ENCODE measurements around the gene USP34. TPM values are rescaled to one million over a fixed set of nuclear protein-coding genes. Genes with fewer than 3 reads are reported as not detected.
"Not testable (repeated sequence)": the region's sequence is repeated elsewhere in the genome, so short reads cannot be mapped to it uniquely, and the experiment has no call there.

The USP34 gene
- polyA plus RNA-seq, 1 donor, result 102 TPM

DNA sequence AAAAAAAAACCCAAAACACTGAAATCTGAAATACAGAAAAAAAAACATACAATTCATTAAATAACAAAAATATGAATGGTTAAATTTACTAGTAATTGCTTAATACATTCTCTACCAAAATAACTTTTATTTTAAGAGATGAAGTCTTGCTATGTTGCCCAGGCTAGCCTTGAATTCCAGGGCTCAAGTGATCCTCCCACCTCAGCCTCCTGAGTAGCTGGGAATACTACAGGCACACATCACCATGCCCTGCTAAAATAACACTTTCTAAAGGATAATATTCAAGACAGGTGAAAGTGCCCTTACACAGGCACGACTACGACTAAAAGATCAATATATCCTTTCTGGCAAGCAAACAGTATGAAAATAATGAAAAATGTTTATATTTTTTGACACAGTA lies 9.5 kb downstream of the USP34 start:
- 100% methylated on average over 2 of the region's 2 CpGs for WGBS (ENCODE audit: insufficient coverage, low lambda C conversion rate)
- H3K27me3 ChIP-seq (ENCODE audit: control insufficient read depth, insufficient read depth, low read length), result no peaks in the 10 kb centered on the region
- H3K27ac ChIP-seq (ENCODE audit: low read length), result no peak overlapping the region
- H3K36me3 ChIP-seq (ENCODE audit: control insufficient read depth, insufficient read depth, low read length), result peaks cover 4% of the 10 kb centered on the region
- no peak overlapping the region for H3K4me3 ChIP-seq (ENCODE audit: low read length)
- DNase-seq, result no peak
- no peaks in the 10 kb centered on the region for H3K9me3 ChIP-seq (ENCODE audit: control insufficient read depth, low read depth, low read length)
- no peaks in the 10 kb centered on the region for H3K4me1 ChIP-seq (ENCODE audit: control insufficient read depth, insufficient read depth, low read length)

GRCh38 chr2:61460163-61460562 lies 10.7 kb downstream of the USP34 start:
- Histone ChIP-seq H3K27ac (ENCODE audit: low read length) (no peak overlapping the region), H3K9me3 (ENCODE audit: control insufficient read depth, low read depth, low read length) (no peaks in the 10 kb centered on the region), H3K4me1 (ENCODE audit: control insufficient read depth, insufficient read depth, low read length) (no peaks in the 10 kb centered on the region), H3K36me3 (ENCODE audit: control insufficient read depth, insufficient read depth, low read length) (peaks cover 4% of the 10 kb centered on the region), H3K27me3 (ENCODE audit: control insufficient read depth, insufficient read depth, low read length) (no peaks in the 10 kb centered on the region), H3K4me3 (ENCODE audit: low read length) (no peak overlapping the region)
- WGBS (ENCODE audit: insufficient coverage, low lambda C conversion rate), result no CpG with 5 or more reads among the region's 4 CpGs
- DNase-seq, result no peak

- Histone ChIP-seq H3K27me3 (ENCODE audit: control insufficient read depth, insufficient read depth, low read length) (no peaks in the 10 kb centered on the region), H3K36me3 (ENCODE audit: control insufficient read depth, insufficient read depth, low read length) (peaks cover 4% of the 10 kb centered on the region), H3K9me3 (ENCODE audit: control insufficient read depth, low read depth, low read length) (no peaks in the 10 kb centered on the region), H3K27ac (ENCODE audit: low read length) (no peak overlapping the region), H3K4me1 (ENCODE audit: control insufficient read depth, insufficient read depth, low read length) (no peaks in the 10 kb centered on the region), H3K4me3 (ENCODE audit: low read length) (no peak overlapping the region)
- no peak for DNase-seq
- no CpG with 5 or more reads among the region's 6 CpGs for WGBS (ENCODE audit: insufficient coverage, low lambda C conversion rate)
Measured at GRCh38 chr2:61456746-61457420, 14.0 kb downstream of the USP34 start.

GRCh38 chr2:61456070-61456745 lies 14.7 kb downstream of the USP34 start:
- WGBS (ENCODE audit: insufficient coverage, low lambda C conversion rate), result no CpG with 5 or more reads among the region's 5 CpGs
- DNase-seq, result no peak
- no peak overlapping the region for H3K27ac ChIP-seq (ENCODE audit: low read length)

GRCh38 chr2:61454972-61455371 lies 15.9 kb downstream of the USP34 start:
- H3K4me3 ChIP-seq (ENCODE audit: low read length); H3K27ac ChIP-seq (ENCODE audit: low read length); H3K36me3 ChIP-seq (ENCODE audit: control insufficient read depth, insufficient read depth, low read length); H3K4me1 ChIP-seq (ENCODE audit: control insufficient read depth, insufficient read depth, low read length); DNase-seq; H3K27me3 ChIP-seq (ENCODE audit: control insufficient read depth, insufficient read depth, low read length); H3K9me3 ChIP-seq (ENCODE audit: control insufficient read depth, low read depth, low read length): not testable (repeated sequence)
- no CpG with 5 or more reads among the region's 8 CpGs for WGBS (ENCODE audit: insufficient coverage, low lambda C conversion rate)

More at GRCh38 chr2:61456070-61456745, 14.7 kb downstream of the USP34 start:
- Histone ChIP-seq H3K9me3 (ENCODE audit: control insufficient read depth, low read depth, low read length) (no peaks in the 10 kb centered on the region), H3K4me3 (ENCODE audit: low read length) (no peak overlapping the region), H3K27me3 (ENCODE audit: control insufficient read depth, insufficient read depth, low read length) (no peaks in the 10 kb centered on the region), H3K36me3 (ENCODE audit: control insufficient read depth, insufficient read depth, low read length) (peaks cover 7% of the 10 kb centered on the region), H3K4me1 (ENCODE audit: control insufficient read depth, insufficient read depth, low read length) (no peaks in the 10 kb centered on the region)

DNA sequence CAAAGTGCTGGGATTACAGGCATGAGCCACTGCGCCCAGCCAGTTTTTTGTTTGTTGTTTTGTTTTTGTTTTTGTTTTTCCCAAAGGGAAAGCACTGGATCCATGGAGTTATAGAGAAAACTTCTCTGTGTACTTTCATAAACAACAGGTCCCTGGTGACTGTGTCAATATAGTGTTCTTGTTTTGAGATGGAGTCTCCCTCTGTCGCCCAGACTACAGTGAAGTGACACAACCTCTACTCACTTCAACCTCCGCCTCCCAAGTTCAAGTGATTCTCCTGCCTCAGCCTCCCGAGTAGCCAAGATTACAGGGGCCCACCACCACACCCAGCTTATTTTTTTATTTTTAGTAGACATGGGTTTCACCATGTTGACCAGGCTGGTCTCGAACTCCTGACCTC lies 16.5 kb downstream of the USP34 start:
- no CpG with 5 or more reads among the region's 5 CpGs for WGBS (ENCODE audit: insufficient coverage, low lambda C conversion rate)
- no peaks in the 10 kb centered on the region for H3K4me1 ChIP-seq (ENCODE audit: control insufficient read depth, insufficient read depth, low read length)
- H3K27me3 ChIP-seq (ENCODE audit: control insufficient read depth, insufficient read depth, low read length), result no peaks in the 10 kb centered on the region
- DNase-seq, result no peak
- H3K4me3 ChIP-seq (ENCODE audit: low read length), result no peak overlapping the region
- H3K36me3 ChIP-seq (ENCODE audit: control insufficient read depth, insufficient read depth, low read length), result peaks cover 5% of the 10 kb centered on the region
- no peaks in the 10 kb centered on the region for H3K9me3 ChIP-seq (ENCODE audit: control insufficient read depth, low read depth, low read length)
- H3K27ac ChIP-seq (ENCODE audit: low read length), result no peak overlapping the region

GRCh38 chr2:61452392-61452791 lies 18.5 kb downstream of the USP34 start:
- H3K27ac ChIP-seq (ENCODE audit: low read length), result no peak overlapping the region
- WGBS (ENCODE audit: insufficient coverage, low lambda C conversion rate), result no CpG with 5 or more reads among the region's 8 CpGs
- H3K4me1 ChIP-seq (ENCODE audit: control insufficient read depth, insufficient read depth, low read length), result no peaks in the 10 kb centered on the region
- H3K9me3 ChIP-seq (ENCODE audit: control insufficient read depth, low read depth, low read length), result peaks cover 3% of the 10 kb centered on the region
- peaks cover 5% of the 10 kb centered on the region for H3K36me3 ChIP-seq (ENCODE audit: control insufficient read depth, insufficient read depth, low read length)
- DNase-seq, result no peak
- no peaks in the 10 kb centered on the region for H3K27me3 ChIP-seq (ENCODE audit: control insufficient read depth, insufficient read depth, low read length)
- H3K4me3 ChIP-seq (ENCODE audit: low read length), result no peak overlapping the region

- Histone ChIP-seq H3K36me3 (ENCODE audit: control insufficient read depth, insufficient read depth, low read length) (peaks cover 5% of the 10 kb centered on the region), H3K4me1 (ENCODE audit: control insufficient read depth, insufficient read depth, low read length) (no peaks in the 10 kb centered on the region), H3K4me3 (ENCODE audit: low read length) (no peak overlapping the region), H3K27ac (ENCODE audit: low read length) (no peak overlapping the region), H3K27me3 (ENCODE audit: control insufficient read depth, insufficient read depth, low read length) (no peaks in the 10 kb centered on the region), H3K9me3 (ENCODE audit: control insufficient read depth, low read depth, low read length) (peaks cover 3% of the 10 kb centered on the region)
- no peak for DNase-seq
- no CpG with 5 or more reads among the region's 9 CpGs for WGBS (ENCODE audit: insufficient coverage, low lambda C conversion rate)
Measured at GRCh38 chr2:61451178-61451577, 19.7 kb downstream of the USP34 start.

- 100% methylated on average over 2 of the region's 4 CpGs for WGBS (ENCODE audit: insufficient coverage, low lambda C conversion rate)
- DNase-seq, result no peak
Measured at GRCh38 chr2:61450144-61450543, 20.7 kb downstream of the USP34 start.

GRCh38 chr2:61448229-61448628 lies 22.7 kb downstream of the USP34 start:
- H3K4me1 ChIP-seq (ENCODE audit: control insufficient read depth, insufficient read depth, low read length), result peaks cover 6% of the 10 kb centered on the region
- H3K27me3 ChIP-seq (ENCODE audit: control insufficient read depth, insufficient read depth, low read length), result no peaks in the 10 kb centered on the region
- 80% methylated on average over 1 of the region's 2 CpGs for WGBS (ENCODE audit: insufficient coverage, low lambda C conversion rate)
- peaks cover 3% of the 10 kb centered on the region for H3K9me3 ChIP-seq (ENCODE audit: control insufficient read depth, low read depth, low read length)
- H3K36me3 ChIP-seq (ENCODE audit: control insufficient read depth, insufficient read depth, low read length), result peaks cover 5% of the 10 kb centered on the region
- H3K4me3 ChIP-seq (ENCODE audit: low read length), result no peak overlapping the region
- no peak overlapping the region for H3K27ac ChIP-seq (ENCODE audit: low read length)
- DNase-seq, result no peak

More at GRCh38 chr2:61450144-61450543, 20.7 kb downstream of the USP34 start:
- Histone ChIP-seq H3K36me3 (ENCODE audit: control insufficient read depth, insufficient read depth, low read length) (peaks cover 5% of the 10 kb centered on the region), H3K9me3 (ENCODE audit: control insufficient read depth, low read depth, low read length) (peaks cover 3% of the 10 kb centered on the region), H3K27me3 (ENCODE audit: control insufficient read depth, insufficient read depth, low read length) (no peaks in the 10 kb centered on the region), H3K4me3 (ENCODE audit: low read length) (no peak overlapping the region), H3K4me1 (ENCODE audit: control insufficient read depth, insufficient read depth, low read length) (no peaks in the 10 kb centered on the region), H3K27ac (ENCODE audit: low read length) (no peak overlapping the region)

GRCh38 chr2:61446971-61447370 lies 23.9 kb downstream of the USP34 start:
- H3K36me3 ChIP-seq (ENCODE audit: control insufficient read depth, insufficient read depth, low read length); DNase-seq; H3K9me3 ChIP-seq (ENCODE audit: control insufficient read depth, low read depth, low read length); H3K27ac ChIP-seq (ENCODE audit: low read length); H3K4me1 ChIP-seq (ENCODE audit: control insufficient read depth, insufficient read depth, low read length); H3K4me3 ChIP-seq (ENCODE audit: low read length); H3K27me3 ChIP-seq (ENCODE audit: control insufficient read depth, insufficient read depth, low read length): not testable (repeated sequence)
- WGBS (ENCODE audit: insufficient coverage, low lambda C conversion rate), result no CpG with 5 or more reads among the region's 7 CpGs

Measured in large intestine (tissue), 3 donors.